ENCODE measurements around the gene MRPL17. TPM values are rescaled to one million over a fixed set of nuclear protein-coding genes. Genes with fewer than 3 reads are reported as not detected.

The MRPL17 gene
- total RNA-seq, 1 experiment from 2014 or later = 75.0 TPM

GRCh38 chr11:6635082-6635932, 47.8 kb downstream of the MRPL17 start:
- no TSS peak for BruUV-seq (replicated peaks)
- Histone ChIP-seq H3K4me2 (ENCODE audit: low read length) (peak overlapping the region; percentile 37; the same call in 1 of the 2 replicates), H3K9ac (ENCODE audit: low read length) (no peak overlapping the region), H3K79me2 (ENCODE audit: insufficient read depth, low read length) (no peaks in the 10 kb centered on the region), H2AFZ (ENCODE audit: low read depth, low read length, poor library complexity, severe bottlenecking) (no peak overlapping the region), H3K27ac (ENCODE audit: low read depth, low read length) (no peak overlapping the region), H3K4me1 (ENCODE audit: control insufficient read depth in 1 of 2, insufficient read depth in 2 of 2, low read length in 2 of 2) (peaks cover 6 to 14% of the 10 kb centered on the region in 2 experiments; a peak in 3 of 4 replicates), H3K9me3 (ENCODE audit: control insufficient read depth in 1 of 2, insufficient read depth in 1 of 2, low read depth in 1 of 2, low read length in 2 of 2) (no peaks in the 10 kb centered on the region), H3K36me3 (ENCODE audit: control insufficient read depth in 1 of 2, insufficient read depth in 2 of 2, low read length in 2 of 2) (no peaks in the 10 kb centered on the region), H3K27me3 (ENCODE audit: insufficient read depth, low read length) (no peaks in the 10 kb centered on the region), H3K9me2 (ENCODE audit: insufficient read depth) (no peaks in the 10 kb centered on the region), H3K4me3 (replicated peaks in 1 of 2; ENCODE audit: low read depth in 1 of 2, low read length in 2 of 2) (no peak overlapping the region), H4K20me1 (ENCODE audit: insufficient read depth) (no peaks in the 10 kb centered on the region)
- intact Hi-C loops (cut with micrococcal nuclease) = no loop called here
- ChIA-PET POLR2A (no interaction called here), CTCF (no interaction called here), RAD21 (ENCODE audit: low non-redundant PET in 1 of 2, low total read pairs in 2 of 2, uncharacterized antibody in 2 of 2, unreplicated experiment in 2 of 2) (no interaction called here)
- no peak for TF ChIP-seq TCF7L2 (IDR thresholded peaks at IDR 0.05; ENCODE audit: borderline replicate concordance, extremely low read depth, insufficient read depth, insufficient read length)
- no peak for TF ChIP-seq SRF (IDR thresholded peaks at IDR 0.05; ENCODE audit: low read depth)
- TF ChIP-seq, protein P1, sequence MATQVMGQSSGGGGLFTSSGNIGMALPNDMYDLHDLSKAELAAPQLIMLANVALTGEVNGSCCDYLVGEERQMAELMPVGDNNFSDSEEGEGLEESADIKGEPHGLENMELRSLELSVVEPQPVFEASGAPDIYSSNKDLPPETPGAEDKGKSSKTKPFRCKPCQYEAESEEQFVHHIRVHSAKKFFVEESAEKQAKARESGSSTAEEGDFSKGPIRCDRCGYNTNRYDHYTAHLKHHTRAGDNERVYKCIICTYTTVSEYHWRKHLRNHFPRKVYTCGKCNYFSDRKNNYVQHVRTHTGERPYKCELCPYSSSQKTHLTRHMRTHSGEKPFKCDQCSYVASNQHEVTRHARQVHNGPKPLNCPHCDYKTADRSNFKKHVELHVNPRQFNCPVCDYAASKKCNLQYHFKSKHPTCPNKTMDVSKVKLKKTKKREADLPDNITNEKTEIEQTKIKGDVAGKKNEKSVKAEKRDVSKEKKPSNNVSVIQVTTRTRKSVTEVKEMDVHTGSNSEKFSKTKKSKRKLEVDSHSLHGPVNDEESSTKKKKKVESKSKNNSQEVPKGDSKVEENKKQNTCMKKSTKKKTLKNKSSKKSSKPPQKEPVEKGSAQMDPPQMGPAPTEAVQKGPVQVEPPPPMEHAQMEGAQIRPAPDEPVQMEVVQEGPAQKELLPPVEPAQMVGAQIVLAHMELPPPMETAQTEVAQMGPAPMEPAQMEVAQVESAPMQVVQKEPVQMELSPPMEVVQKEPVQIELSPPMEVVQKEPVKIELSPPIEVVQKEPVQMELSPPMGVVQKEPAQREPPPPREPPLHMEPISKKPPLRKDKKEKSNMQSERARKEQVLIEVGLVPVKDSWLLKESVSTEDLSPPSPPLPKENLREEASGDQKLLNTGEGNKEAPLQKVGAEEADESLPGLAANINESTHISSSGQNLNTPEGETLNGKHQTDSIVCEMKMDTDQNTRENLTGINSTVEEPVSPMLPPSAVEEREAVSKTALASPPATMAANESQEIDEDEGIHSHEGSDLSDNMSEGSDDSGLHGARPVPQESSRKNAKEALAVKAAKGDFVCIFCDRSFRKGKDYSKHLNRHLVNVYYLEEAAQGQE (IDR thresholded peaks at IDR 0.05; ENCODE audit: low read depth) = no peak
- no peak for TF ChIP-seq CEBPB (IDR thresholded peaks at IDR 0.05; ENCODE audit: low read depth)
- no peak for TF ChIP-seq POLR2A (IDR thresholded peaks at IDR 0.05; ENCODE audit: borderline replicate concordance, extremely low read depth, insufficient read depth, insufficient read length)
- TF ChIP-seq EZH2phosphoT487 (IDR thresholded peaks at IDR 0.05; ENCODE audit: borderline replicate concordance) = no peak
- DNase-seq (ENCODE audit: low read depth, low spot score) = no peak
- peak; percentile 43; the same call in 1 of the 2 replicates for ATAC-seq
